Stimulated activated CD4-positive, alpha-beta T cell treated with anti-CD3 and anti-CD28 coated beads, Interleukin-1b, Interleukin-23, amount 100 ng/mL, for 4 hours (primary cell): ENCODE measurements around the gene ETS1.

Experiments used
- DNase-seq, 2 donors: peaks; one replicate each; pipeline ENCODE4 v3.0.0-alpha.2; 2020; ENCODE audit warnings: low read depth in 2 of 2

ETS1 gene

DNA sequence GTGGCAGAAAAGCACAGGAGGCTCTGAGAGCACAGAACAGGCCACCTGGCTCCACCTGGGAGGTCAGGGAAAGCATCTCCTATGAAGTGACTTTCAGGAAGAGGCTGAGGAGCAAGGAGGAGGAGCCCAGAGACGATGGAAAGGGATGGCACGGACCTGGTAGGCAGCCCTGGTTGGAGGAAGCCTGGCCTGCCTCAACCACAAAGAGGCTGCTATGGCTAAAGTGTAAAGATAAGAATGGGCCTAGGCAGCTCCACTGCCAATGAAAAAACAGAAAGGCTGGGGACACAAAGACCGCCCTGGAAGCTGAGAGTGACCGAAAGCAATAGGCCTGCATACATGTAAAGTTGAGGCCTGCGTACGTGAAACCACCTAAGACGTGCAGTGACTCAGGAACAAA is 31.2 kb upstream of the ETS1 start:
- no peak for DNase-seq

GRCh38 chr11:128616161-128616560 is 28.8 kb upstream of the ETS1 start:
- no peak for DNase-seq

- DNase-seq: no peak
Measured at GRCh38 chr11:128615612-128616011, 28.3 kb upstream of the ETS1 start.

DNA sequence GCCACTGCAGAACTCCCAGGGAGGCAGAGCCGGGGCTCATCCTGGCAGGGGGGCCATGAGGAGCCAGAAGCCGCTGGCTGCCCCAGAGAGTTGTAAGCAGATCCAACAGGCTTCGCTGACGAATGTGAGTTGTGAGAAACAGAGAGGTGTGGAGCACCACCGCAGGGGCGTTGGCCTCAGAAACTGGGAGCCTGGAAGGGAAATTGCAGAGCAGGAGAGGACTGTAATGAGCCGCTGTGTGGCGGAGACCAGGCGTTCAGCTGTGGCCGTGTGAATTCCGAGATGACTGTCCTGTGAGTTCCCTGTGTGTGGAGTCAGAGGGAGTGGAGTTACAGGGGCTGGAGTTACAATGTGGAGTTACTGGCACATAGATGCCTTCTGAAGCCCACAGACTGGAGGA is 27.7 kb upstream of the ETS1 start:
- no peak for DNase-seq

GRCh38 chr11:128614026-128614425 is 26.7 kb upstream of the ETS1 start:
- DNase-seq: no peak

- no peak for DNase-seq
Measured at GRCh38 chr11:128613300-128613995, 26.1 kb upstream of the ETS1 start.

GRCh38 chr11:128610721-128611617 is 23.6 kb upstream of the ETS1 start:
- peak; percentile 24 to 47 for DNase-seq

DNA sequence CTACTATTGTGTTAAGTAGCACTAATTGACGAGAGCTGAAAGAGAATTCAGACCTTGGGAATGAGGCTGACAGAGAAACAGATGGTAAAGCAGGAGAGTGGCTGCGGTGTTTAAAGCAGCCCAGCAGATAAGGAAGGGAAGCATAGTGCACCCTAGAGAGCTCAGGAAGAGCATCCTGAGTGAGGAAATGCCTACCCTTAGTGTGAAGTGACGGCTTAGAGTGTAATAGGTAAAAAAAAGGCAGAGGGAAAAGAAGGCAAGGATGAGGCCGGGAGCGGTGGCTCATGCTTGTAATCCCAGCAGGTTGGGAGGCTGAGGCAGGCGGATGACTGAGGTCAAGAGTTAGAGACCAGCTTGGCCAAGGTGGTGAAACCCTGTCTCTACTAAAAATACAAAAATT is 22.4 kb upstream of the ETS1 start:
- no peak for DNase-seq

DNA sequence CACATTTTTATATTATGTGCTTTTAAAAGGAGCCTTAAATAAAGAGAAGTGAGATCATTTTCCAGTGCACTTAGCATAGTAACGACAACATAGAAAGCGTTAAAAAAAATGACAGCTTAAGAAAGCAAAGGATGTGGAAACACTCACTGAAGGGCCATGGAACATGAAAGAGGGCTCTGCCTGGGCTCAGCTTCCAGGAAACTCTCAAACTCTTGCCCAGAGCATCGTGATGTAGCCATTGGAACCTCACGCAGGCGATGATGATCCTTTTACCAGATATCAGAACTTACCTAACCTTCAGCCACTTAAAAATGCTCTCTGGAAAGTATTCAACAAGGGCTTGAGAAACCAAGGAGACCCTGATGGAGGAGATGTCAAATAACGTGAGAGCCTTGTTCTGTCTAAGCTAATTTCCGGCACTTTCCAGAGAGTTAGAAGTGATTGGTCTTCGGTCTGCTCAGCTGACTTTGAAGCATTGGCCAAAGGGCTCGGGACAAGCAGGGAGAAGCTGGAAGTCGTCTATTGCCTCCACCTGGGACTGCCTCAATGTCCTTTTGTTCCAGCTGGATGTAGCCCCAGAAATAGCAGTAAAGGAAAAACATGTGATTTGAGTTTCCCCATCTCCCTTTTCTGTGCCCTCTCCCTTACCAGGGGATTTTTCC is 21.5 kb upstream of the ETS1 start:
- no peak for DNase-seq

DNA sequence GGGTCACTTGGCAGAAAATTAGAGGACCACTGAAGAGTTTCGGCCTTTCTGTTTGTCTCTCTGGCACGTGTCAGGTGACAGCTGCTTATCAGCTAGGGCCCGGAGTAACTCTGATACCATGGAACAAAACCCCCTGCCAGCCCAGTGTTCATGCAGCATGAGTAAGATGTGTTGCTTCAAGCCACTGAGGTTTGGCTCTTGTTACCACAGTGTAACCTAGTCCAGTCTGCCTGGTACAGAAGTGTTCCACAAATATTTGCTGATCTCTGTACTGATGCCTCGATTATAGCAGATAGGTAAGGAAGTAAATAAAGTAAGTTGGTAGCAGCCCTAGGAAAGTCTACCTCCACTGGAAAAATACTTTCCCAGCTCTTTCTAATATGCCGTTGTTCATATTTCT is 20.5 kb upstream of the ETS1 start:
- no peak for DNase-seq

DNA sequence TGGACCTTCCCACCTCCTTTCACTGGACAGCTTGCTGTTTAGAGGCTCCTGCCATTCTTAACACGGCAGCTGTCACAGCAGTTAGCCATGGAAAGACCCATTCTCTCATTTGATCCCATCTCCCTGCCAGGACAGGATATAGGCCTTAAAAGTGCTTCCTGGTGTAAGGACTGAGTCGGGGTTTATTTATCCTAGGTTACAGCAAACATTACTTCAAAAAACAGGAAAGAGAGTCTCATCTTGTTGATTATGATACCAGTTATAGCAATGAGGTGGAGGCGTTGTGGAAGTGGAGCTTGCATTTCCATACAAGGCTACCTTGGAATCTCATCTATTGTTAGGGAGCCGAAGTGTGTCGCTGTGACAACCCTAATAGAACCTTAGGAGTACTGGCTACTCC is 17.4 kb upstream of the ETS1 start:
- no peak for DNase-seq

GRCh38 chr11:128603752-128604414 is 16.5 kb upstream of the ETS1 start:
- no peak for DNase-seq

DNA sequence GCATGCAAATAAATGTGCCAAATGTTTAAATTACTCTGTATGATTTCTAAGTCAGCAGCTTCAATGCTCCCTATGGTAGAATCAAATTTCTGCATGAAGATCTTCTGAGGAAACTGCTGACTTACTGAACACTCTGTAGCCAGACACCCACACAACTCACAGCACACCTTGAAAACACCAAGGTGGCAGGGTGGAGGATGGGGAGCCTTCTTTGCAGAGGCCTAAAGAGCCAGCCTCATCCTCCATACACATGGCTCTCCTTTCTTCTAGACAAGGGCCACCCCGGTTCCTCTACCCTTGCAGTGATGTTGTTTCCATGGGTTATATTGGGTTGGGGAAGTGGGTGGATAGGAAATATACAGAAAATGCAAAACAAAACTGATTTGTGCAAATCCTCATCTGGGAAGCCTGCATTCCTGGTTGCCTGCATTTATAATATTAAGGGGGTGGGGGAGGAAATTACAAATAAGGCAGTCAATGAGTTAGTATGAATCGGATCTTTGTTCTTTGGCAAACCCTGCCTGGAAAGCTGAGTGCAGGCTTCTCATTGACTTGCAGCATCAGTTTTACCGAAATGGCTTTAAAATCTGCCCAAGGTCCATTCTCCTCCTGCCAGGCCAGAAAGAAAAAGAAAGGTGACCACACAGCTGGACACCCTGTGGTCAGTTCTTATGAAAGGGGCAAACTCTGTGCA is 15.8 kb upstream of the ETS1 start:
- peak in 1 of 2 donors; percentile 19 for DNase-seq

DNA sequence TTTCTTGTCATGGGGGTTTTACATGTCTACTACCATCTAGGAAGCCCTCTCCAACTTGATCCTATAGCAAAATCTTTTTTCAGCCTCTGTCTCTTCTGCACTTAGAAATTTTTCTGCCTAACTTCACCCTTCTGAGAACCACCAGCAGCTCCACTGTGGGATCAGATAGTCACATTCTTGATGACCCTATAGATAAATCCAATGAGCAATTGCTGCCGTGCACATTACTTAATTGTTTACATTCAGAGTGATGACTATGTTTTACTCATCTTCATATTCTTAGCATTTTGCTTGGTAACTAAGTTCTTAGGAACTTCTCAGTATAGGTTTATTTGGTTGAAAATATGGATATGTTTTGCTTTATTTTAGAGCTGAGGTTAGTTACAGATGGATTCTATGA is 12.4 kb upstream of the ETS1 start:
- DNase-seq: no peak

DNA sequence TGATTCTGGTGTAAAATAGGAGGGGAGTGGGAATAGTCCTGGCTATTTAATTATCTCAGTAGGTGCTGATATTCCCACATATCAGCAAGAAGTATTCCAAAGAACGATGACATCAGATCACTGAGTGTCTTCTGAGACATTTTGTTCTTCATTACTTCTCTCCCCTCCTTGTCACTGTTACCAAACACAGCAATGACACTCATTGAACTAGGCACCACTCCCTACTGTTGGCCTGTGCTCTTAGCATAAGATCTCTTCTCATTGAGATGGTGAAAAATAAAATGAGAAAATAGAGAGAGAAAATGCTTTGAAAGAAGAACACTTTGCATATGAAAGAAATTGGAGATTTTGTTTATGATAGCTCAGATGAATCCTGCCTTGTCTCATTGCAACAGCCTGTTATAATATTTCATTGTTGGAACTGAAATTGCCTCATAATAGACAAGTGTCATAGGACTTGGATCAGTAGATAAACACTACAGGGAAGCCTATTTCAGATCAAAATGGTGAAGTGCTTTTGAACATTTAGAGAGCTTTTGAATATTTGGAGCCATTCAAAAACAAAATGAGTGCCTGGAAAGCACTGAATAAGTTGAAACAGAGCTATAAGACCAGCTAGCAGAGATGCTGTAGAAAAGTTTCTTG is 11.3 kb upstream of the ETS1 start:
- DNase-seq: no peak

- DNase-seq: no peak
Measured at GRCh38 chr11:128598096-128598495, 10.7 kb upstream of the ETS1 start.

GRCh38 chr11:128597209-128597608 is 9.9 kb upstream of the ETS1 start:
- no peak for DNase-seq

DNA sequence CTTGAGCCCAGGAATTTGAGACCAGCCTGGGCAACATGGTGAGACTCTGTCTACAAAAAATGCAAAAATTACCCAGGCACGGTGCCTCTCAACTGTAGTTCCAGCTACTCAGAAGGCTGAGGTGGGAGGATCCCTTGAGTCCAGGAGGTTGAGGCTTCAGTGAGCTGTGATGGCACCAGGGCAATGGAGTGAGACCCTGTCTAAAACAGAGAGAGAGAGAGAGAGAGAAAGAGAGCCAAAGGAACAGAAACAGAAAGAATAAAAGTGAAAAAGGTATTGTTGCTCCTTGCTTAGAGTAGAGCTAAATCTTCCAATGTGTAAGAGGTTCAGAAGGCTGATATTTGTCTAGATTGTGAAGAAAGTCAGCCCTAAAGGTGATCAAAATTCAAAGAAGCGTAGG is 8.9 kb upstream of the ETS1 start:
- no peak for DNase-seq

- DNase-seq: no peak
Measured at GRCh38 chr11:128595775-128596174, 8.4 kb upstream of the ETS1 start.

- no peak for DNase-seq
Measured at GRCh38 chr11:128595221-128595620, 7.9 kb upstream of the ETS1 start.

DNA sequence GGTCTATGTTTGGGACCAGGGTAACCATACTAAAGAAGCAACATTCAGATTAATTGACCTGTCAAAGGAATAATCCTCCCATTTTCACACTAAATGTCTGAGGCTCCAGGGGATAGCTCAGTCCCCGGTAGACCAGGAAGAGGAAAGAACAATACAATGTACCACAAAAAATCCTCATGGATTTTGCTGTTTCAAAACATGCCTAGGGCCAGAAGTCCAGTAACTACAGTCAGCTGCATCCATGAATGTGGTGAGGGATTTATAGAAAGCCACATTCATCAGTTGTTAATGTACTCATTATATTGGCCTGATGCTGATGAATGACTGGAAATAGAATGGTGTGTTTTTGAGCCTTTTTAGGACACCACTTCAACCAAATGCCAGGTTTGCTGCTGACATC is 6.9 kb upstream of the ETS1 start:
- no peak for DNase-seq
